GM18907 (cell line): ENCODE data around the gene KIFBP.

ENCODE experiments used
- ATAC-seq: cut with Tn5 transposase; IDR thresholded peaks from one replicate; pipeline ENCODE4 v1.9.1; 2021; ENCODE audit warnings: mild to moderate bottlenecking, moderate library complexity; ENCODE audit not compliant: unreplicated experiment

KIFBP gene

DNA sequence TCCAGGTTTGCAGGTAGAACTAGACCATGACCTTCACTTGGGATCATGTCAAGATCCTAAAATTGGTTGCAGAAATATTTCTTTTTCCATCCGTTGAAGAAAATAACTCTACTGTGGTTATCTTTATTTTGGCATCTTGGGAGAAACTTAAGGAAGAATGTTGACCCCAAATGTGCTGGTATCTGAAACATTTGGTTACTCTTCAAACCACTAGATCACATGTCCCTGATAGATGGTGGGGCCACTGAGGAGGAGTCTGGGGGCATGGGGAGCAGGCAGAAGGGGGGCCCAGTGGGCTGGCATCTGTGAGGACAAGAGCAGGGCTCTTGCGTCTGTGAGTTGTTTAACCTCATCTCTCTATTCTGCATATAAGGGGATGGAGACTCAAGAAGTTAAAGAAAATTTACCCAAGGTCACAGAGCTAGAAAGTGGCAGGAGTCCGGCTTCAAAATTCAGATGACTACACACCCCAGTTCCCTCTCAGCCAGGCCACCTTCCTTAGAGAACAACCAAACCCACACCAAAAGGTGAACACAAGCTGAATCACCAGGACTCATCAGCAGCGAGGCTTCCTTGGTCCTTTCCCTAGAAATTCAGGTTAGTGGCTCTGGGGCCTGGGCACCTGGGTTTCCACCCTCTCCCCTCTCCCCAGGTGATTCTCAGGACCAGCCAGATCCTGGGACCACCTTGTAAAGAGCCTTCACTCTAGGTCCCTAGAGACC lies 58.7 kb downstream of the KIFBP start:
- ATAC-seq: no peak

DNA sequence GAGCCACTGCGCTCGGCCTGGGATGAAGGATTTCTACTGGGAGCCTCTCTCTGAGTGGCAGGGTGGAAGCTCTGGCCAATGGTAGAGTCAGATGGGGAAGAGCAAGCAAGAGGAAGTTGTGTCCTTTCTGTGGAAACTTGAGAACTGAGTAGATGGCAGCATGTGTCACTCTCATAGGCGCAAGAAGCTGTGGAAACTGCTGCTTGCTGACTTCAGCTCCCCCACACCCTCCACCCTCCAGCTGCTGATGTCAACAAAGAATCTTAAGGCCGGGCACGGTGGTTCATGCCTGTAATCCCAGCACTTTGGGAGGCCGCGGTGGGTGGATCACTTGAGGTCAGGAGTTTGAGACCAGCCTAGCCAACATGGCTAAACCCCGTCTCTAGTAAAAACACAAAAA lies 59.5 kb downstream of the KIFBP start:
- no peak for ATAC-seq

DNA sequence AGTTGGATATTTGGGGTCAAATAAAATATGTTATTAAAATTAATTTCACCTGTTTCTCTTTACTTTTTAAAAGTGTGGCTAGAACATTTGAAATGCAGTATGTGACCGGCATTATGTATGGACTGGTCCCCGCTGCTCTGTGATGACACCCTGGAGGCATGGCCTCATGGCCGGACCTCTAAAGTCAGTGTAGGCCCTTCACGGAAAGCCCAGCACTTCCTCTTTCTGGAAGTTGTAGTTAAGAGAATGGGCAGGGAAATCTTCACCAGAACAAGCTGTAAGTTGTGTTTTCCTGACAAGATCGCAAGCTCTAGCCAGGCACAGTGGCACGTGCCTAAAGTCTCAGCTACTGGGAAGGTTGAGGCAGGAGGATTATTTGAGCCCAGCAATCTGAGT lies 61.0 kb downstream of the KIFBP start:
- no peak for ATAC-seq

DNA sequence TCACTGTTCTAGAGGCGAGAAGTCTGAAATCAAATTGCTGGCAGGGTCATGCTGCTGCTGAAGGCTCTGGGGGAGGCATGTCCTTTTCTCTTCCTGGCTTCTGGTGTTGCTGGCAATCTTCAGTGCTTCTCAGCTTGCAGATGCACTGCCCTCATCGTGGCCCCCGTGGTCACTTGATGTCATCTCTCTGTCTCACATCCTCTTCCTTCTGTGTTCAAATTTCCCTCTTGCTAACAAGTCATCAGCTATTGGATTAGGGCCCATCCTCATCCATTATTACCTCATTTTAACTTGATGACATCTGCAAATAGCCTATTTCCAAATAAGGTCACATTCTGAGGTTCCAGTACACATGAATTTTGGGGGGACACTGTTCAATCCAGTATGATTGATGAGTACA lies 62.7 kb downstream of the KIFBP start:
- ATAC-seq: peak; percentile 40

DNA sequence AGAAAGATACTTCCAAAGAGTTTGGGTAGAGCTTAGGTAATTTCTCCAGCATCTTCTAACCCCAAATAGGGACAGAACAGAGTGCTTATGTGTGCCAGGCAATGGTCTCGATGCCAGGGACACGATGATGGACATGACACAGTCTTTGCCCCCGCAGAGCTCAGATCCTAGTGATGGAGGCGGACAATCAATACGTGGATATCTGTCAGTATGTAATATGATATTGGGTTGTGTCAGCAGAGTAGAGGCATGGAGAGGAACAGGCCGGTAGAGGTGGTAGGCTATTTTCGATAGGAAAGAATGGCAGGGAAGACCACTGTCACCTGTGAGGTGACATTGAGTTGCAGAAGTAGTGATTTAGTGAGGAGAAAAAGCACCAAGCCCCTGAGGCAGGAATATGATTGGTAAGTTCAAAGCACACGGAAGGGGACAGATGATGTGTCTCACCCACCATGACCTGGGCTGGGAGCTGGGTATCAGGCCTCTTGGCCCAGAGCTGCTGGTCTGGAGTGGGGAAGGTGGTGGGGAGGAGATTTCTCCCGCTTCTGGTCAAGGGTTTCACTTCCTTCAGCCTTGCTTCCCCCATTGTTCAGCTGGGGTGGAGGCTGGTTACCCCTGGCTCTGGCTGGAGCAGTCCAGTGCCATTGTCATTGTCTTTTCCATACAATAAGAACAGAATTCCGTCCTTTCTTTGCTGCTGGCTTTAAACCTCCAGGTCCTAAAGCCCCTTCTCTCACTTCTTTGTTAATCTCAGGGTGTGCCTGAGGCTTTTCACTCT lies 63.3 kb downstream of the KIFBP start:
- no peak for ATAC-seq

DNA sequence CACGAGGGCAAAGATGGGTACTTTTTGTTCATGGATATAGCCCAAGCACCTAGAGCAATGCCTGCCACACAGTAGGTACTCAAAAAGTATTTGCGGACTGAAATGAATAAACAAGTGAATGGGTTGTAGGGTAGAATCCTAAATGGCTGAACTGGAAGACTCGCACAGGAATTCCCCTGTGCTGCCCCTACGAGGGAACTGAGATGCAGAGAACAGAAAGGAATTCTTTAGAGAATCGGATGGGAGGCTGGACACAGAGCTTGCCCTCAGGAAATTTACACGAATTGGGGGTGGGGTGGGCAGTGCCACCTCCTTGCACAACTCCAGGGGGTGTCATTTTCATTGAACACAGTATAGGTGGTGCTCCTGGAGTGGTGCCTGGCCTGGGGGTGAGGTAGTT lies 64.1 kb downstream of the KIFBP start:
- no peak for ATAC-seq

DNA sequence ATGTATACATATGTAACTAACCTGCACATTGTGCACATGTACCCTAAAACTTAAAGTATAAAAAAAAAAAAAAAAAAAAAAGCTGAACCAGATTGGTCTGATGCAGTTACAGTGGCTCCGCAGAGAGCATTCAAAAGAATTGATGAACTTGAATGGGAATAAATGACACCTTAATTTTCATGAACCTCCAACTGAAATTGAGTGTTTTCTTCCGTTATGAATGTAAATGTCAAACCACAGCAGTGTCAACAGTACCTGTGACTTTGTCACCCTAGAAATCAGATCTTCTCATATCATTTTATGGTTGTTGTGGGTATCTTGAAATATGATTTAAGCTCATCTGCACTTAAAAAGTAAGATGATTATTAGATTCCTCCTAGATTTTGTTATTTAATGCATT lies 66.6 kb downstream of the KIFBP start:
- no peak for ATAC-seq

DNA sequence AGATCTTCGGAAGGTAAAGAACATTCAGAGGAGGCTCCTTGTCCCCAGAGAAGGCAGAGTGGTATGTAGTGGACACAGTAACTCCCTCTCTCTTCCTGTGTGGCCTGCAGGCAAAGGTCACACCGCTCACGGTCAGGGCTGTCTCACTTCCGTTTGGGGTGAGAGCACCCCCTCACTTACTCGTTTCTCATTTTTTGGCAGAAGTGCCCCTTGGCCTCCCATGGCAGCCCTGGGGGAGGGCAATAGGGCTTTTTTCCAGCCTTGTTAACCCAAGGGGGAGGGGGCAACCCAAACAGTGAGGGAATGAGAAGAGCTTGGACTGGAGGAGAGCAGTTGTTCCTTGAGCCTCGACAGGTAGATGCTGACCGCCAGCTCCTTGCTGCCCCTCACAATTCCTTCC lies 67.5 kb downstream of the KIFBP start:
- ATAC-seq: no peak

DNA sequence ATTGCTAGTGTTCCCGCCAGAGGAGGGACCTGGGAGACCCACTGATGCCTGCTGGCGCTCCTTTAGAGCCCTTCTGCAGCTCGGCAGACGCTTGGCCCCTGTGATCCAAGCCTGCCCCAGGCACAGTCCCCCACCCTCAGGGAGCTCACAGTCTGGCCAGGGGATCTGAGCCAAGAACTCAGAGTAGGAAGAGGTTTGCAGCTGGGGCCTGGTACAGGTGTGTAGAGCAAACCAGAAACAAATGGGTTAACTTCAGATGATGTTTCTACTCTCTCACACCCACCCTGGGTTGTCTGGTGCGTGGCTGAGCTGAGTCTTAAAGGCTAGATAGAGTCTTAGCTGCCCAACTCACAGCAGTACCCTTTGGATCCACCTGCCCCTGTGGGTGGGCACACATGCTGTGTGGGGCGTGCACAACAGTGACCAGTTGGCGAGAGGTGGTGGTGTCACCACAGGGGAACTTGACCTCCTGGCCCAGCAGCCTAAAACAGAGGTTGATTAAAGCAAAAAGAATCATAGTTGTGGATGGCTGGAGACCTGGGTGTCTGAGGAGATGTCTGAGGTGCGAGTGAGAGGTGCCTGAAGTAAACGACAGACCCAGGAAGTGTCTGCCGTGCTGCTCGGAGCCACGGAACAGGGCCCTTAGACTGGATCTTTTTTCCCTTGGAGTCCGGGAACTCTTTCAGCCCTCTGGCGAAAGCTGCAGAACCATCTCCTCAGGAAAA lies 68.1 kb downstream of the KIFBP start:
- no peak for ATAC-seq

DNA sequence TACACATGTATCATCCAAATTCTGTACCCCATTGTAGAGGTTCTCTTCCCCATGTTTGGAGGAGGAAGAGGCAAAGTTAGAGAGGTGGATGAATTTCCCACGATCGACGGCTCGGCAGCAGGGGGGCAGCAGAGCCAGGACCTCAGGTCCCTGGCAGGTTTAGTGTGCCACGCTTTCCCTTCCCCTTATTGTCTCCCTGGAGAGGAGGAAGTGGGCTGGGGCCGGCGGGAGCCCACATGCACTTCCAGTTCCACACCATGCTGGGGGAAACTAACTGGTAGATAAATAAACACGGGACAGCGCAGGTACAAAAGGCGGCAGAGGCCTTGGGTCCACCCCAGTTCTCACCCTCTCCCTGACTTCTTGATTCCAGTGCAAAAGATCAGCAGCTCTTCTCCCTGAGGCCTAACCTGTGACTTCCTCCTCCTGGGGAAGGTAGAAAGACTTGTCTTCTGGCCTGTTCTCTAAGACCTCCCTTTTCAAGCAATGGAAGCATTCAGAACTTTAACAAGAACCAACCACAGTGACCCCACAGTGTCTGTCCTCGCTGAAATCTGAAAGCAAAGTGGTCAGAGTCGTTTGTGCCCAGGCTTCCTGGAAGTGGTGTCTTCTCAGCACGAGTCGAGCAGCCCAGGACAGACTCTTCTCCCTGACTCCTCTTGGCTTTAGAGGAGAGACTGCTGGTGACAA lies 68.8 kb downstream of the KIFBP start:
- no peak for ATAC-seq

DNA sequence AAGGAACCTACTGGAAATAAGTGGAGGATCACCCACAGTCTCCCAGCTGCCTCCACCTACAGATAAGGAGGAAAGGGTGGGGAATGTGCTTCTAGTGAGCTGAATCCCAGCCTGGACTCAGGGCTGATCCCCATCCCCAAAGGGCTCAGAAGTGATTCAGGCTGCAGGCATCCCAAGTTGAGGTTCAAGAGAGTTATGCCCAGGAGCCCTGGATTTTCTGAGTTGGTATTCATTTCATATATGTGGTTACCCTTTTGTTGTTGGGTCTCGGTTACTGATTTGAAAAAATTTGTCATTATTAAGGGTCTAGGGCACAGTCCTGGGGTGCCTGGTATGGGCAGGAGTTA lies 69.3 kb downstream of the KIFBP start:
- ATAC-seq: no peak

DNA sequence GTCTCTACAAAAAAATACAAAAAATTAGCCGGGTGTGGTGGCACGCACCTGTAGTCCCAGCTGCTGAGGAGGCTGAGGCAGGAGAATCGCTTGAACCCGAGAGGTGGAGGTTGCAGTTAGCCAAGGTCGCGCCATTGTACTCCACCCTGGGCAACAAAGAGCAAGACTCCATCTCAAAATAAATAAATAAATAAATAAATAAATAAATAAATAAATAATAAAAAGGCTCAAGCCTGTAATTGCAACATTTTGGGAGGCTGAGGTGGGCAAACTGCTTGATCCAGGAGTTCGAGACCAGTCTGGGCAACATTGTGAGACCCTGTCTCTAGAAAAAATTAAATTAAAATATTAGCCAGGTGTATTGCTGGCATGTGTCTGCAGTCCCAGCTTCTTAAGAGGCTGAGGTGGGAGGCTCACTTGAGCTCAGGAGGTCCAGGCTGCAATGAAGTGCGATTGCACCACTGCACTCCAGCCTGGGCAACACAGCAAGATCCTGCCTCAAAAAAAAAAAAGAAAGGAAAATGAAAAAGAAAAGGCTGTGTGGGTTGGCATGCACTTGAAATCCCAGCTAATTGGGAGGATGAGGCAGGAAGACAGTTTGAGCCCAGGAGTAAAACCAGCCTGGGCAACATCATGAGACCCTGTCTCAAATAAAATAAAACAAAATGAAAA lies 71.7 kb downstream of the KIFBP start:
- ATAC-seq: no peak

DNA sequence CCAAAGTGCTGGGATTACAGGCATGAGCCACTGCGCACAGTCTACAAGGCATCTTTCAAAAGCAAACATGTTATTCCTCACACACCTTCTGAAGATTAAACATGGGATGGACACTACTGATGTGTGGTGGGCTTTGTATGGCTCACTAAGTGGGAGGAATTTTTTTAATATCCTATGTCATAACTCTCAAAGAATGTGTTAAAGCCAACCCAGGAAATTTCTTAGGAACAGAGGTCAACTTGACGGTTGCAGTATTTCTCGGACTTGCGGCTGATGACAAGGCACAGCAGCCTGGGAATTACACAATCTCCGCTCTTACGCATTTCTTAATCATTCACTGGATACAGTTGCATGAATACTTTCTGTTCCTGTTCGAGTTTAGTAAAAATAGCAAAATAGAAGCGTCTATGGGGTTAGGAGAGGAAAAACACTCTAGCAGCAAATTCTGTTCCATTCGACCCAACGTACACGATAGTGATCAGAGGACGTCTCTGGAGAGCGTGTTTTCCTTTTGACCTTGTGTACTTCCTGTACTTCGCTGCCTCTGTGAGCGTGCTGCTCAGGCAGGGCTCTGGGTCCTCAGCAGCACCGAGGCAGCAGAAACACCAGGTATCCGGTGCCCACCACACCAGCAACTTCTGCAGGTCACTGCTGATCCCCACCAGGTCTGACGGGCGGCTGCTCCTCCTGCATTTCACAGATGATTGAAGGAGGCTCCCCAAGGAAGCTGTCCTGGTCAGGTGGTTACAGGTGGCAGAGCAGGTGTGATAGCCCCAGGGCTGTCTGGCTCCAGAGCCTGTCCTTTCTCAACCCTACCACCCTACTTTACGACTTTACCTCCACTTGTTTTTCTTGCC lies 72.9 kb downstream of the KIFBP start:
- peak; percentile 60 for ATAC-seq

DNA sequence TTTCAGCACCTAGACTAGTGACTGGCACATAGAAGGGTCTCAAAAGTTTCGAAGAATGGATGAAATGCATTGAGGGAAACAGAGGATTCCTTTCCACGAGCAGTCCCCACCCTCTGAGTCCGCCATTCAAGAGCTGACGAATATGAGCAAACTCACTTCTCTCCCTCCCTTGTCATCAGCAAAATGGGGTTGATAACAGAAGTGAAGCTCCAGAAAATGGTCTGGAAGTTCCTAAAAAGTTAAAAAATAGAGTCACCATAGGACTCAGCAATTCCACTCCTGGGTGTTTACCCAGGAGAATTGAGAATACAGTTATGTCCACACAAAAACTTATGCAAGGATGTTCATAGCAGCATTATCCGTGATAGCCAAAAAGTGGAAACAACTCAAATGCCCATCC lies 74.3 kb downstream of the KIFBP start:
- ATAC-seq: no peak

DNA sequence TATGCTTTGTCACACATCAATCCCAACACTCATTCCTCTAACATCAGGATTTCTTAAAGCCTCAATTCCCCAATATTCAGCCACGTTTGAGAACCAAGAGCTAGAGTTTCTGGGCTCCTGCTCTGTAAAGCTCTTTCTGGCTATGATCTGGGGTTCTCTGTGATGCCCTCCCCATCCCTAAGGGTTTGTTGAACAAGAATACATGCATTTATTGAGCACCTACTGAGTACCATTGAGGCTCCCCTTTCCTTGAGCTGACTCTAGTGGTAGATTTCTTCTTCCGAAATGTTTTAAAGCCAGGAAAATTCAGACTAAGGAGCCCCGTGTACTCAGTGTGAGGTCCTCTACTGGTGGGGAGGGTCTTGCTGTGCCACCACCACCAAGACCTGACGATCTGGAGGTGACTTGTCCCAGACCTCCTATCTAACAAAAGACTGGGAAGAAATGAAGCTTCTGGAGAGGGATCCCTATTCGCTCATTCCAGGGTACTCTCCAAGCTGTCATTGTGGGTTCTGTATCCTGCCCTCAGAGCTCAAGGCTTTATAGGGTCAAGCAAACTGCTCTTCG lies 76.2 kb downstream of the KIFBP start:
- ATAC-seq: no peak

DNA sequence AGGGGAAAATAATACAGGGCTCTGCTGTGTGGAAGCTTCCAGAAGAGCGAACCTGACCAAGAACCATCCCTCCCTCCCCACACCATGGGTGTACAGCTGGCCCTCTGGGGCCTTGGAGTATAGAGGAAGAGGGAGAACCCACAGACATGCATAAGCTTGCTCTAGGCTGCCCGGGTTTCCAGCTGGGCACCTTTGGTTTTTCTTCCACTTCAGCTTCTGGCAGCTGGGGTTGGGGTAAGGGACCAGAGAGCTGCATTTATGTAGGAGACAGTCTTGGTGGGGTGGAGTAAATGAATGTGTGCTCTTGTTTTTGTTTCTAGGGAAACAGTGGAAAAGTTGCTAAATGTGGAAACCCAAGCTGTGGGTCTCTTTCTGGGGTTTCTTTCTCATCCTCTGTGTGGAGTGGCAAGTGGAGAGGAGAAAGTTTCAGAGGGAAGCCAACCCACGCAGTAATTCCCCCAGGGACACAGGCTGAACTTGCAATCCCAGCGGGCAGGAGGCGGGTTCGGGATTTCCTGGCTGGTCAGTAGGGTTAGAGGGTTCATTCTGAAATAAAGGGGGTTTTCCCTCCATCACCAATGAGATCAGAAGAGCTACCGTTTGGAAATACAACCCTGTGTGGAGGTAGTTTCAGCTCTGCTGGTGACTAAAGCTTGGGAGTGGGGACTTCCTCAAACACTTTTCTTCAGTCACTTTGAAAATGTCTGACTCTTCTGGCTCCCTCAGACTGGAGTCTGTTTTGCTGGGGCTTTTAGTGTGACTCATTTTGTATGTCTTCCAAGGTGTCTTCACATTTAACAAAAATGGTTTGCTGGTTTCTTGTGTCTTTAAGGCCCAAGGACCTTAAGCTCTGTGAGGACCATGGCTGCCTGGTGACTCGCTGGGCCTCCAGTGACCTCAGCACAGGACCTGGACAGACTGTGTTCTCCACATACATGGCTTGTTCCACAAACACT lies 77.1 kb downstream of the KIFBP start:
- ATAC-seq: peak; percentile 47
